ENCODE data around the gene MRPL10. TPM values are rescaled to one million over a fixed set of nuclear protein-coding genes. Genes with fewer than 3 reads are reported as not detected.

MRPL10 gene
- total and polyA plus RNA-seq, 2 of the 8 experiments (the other 6 are each of a cell fraction or from before 2014, with no cell fraction given) = 85.3 to 214 TPM

- H3K36me3 ChIP-seq (ENCODE audit: control insufficient read depth in 2 of 4, insufficient read depth in 4 of 4, low read length in 3 of 4) = peaks cover 0 to 4% (median 0%) of the 10 kb centered on the region in 4 experiments; a peak in 1 of 8 replicates
- H2BK12ac ChIP-seq (ENCODE audit: low read depth, low read length) = no peak overlapping the region
- TF ChIP-seq EP300 (IDR thresholded peaks at IDR 0.05; ENCODE audit: borderline replicate concordance in 1 of 2, low read depth in 2 of 2, low read length in 2 of 2) (no peak), RXRA (IDR thresholded peaks at IDR 0.05; ENCODE audit: insufficient read depth, low read depth, low read length) (no peak), MAFK (IDR thresholded peaks at IDR 0.05; ENCODE audit: low read depth, low read length) (no peak), RAD21 (IDR thresholded peaks at IDR 0.05 in 1 of 2, conservative IDR thresholded peaks at IDR 0.05 in 1 of 2; ENCODE audit: low read depth in 2 of 2, low read length in 2 of 2) (no peak), GABPA (IDR thresholded peaks at IDR 0.05; ENCODE audit: borderline replicate concordance, insufficient read depth, low read length) (no peak)
- H3K56ac ChIP-seq (replicated peaks; ENCODE audit: insufficient read length, low read depth, low read length) = no peak overlapping the region
- FAIRE-seq = no peak
- no peaks in the 10 kb centered on the region for H3K79me2 ChIP-seq (ENCODE audit: control insufficient read depth in 1 of 2, insufficient read depth in 2 of 2, low read length in 2 of 2)
- no peaks in the 10 kb centered on the region for H3K9me3 ChIP-seq (ENCODE audit: insufficient read depth in 2 of 2, low read depth in 1 of 2, low read length in 1 of 2)
- no peak overlapping the region for H3K9ac ChIP-seq (replicated peaks in 1 of 4; ENCODE audit: extremely low read depth in 1 of 4, low read depth in 3 of 4, low read length in 3 of 4)
- peak overlapping the region in 1 of 2 experiments; percentile 3; a peak in 1 of 4 replicates for H3K4me2 ChIP-seq (ENCODE audit: insufficient read depth in 1 of 2, low read depth in 2 of 2, low read length in 2 of 2)
- H3K4me1 ChIP-seq (replicated peaks in 1 of 4; ENCODE audit: control insufficient read depth in 3 of 4, insufficient read depth in 4 of 4, low read length in 3 of 4) = peaks cover 0 to 32% (median 13%) of the 10 kb centered on the region in 4 experiments; a peak in 6 of 7 replicates
- H3K4me3 ChIP-seq (ENCODE audit: extremely low read depth in 1 of 4, insufficient read depth in 2 of 4, low read depth in 3 of 4, low read length in 4 of 4) = 0 out of 8 replicates have a peak overlapping the region, but pooled peaks of 1 of the 4 experiments have one; percentile 15
- no peak overlapping the region for H3K23ac ChIP-seq (ENCODE audit: insufficient read length)
- H2BK120ac ChIP-seq (replicated peaks; ENCODE audit: low read depth, low read length) = no peak overlapping the region
- H3K27me3 ChIP-seq (replicated peaks in 1 of 4; ENCODE audit: control insufficient read depth in 3 of 4, extremely low read depth in 1 of 4, insufficient read depth in 3 of 4, low read length in 3 of 4) = peaks cover 22 to 42% (median 35%) of the 10 kb centered on the region in 4 experiments
- POLR2A ChIA-PET (ENCODE audit: partially characterized antibody) = interaction anchor here (0.8 to 12.4 kb wide), 8 partner anchors 12 to 135 kb away, joined by 3 to 134 read pairs (median 4); partner anchors contain the start of genes LRRC46, MRPL10 and SP2
- no peak overlapping the region for H3K27ac ChIP-seq (ENCODE audit: low read depth, low read length)
- H3K18ac ChIP-seq (ENCODE audit: extremely low read depth, low read length) = no peak overlapping the region
- no peak overlapping the region for H2BK5ac ChIP-seq (ENCODE audit: low read depth, low read length)
- H3K14ac ChIP-seq (ENCODE audit: insufficient read length) = no peak overlapping the region
- H2BK20ac ChIP-seq (ENCODE audit: low read length) = no peak overlapping the region
- no peak overlapping the region for H3K4ac ChIP-seq (replicated peaks; ENCODE audit: insufficient read length, low read depth, low read length)
- CTCF ChIA-PET (ENCODE audit: partially characterized antibody) = interaction anchor here (0.6 to 33.0 kb wide), 19 partner anchors 12 to 177 kb away, joined by 3 to 1206 read pairs (median 4); partner anchors contain the start of genes CDK5RAP3, LRRC46, MRPL10 and PNPO
- no peak overlapping the region for H4K8ac ChIP-seq (ENCODE audit: extremely low read depth, insufficient read depth, low read length)
- no peak overlapping the region for H4K5ac ChIP-seq (ENCODE audit: insufficient read length, low read depth, low read length)
- DNase-seq (ENCODE audit: low read depth in 1 of 2, low spot score in 2 of 2) = no peak
- no peak overlapping the region for H2AFZ ChIP-seq (ENCODE audit: low read length)
- peaks cover 0 to 2% of the 10 kb centered on the region in 2 experiments for H4K20me1 ChIP-seq (replicated peaks in 1 of 2; ENCODE audit: control insufficient read depth in 1 of 2, insufficient read depth in 2 of 2, low read length in 2 of 2)
- H3K23me2 ChIP-seq (ENCODE audit: low read depth, low read length) = peaks cover 9% of the 10 kb centered on the region; the same call in 1 of the 2 replicates
- no peak overlapping the region for H2BK15ac ChIP-seq (ENCODE audit: low read length)
- H3K79me1 ChIP-seq (ENCODE audit: low read depth, low read length) = no peaks in the 10 kb centered on the region
- no peak overlapping the region for H4K91ac ChIP-seq (replicated peaks; ENCODE audit: insufficient read length, low read length)
- WGBS, 2 experiments (ENCODE audit: extremely low coverage in 1 of 2, insufficient coverage in 1 of 2, insufficient read length in 1 of 2, insufficient replicate concordance in 2 of 2, low coverage in 1 of 2, low lambda C conversion rate in 2 of 2, missing lambda C conversion rate in 1 of 2) = 28% methylated on average over 4 of the region's 6 CpGs; no CpG with 5 or more reads in 1 of the 2 experiments
- no peak overlapping the region for H2AK5ac ChIP-seq (ENCODE audit: low read depth, low read length)
Measured at GRCh38 chr17:47843391-47843730, 12.0 kb upstream of the MRPL10 start.

Data from H1 (cell line).